ENCODE data around the gene BRD1.

- no peak for TF ChIP-seq POLR2AphosphoS5 (IDR thresholded peaks at IDR 0.05; ENCODE audit: low read depth, low read length)
- no peak for TF ChIP-seq POLR2A (IDR thresholded peaks at IDR 0.05; ENCODE audit: low read depth, low read length)
Measured at GRCh38 chr22:49797706-49798105, 30.0 kb downstream of the BRD1 start.

Measured in GM12892 (cell line).